GM23338 (cell line): ENCODE results near the gene OMA1. TPM values are rescaled to one million over a fixed set of nuclear protein-coding genes. Genes with fewer than 3 reads are reported as not detected.

Source experiments
- ATAC-seq: fragments of 200-7000 bp; cut with Tn5 transposase; 3 replicates; pipeline ENCODE4 v1.9.1; 2020
- DNase-seq: peaks from one replicate; pipeline ENCODE4 v3.0.0-alpha.2; 2015; ENCODE audit warnings: low spot score
- H2AFZ ChIP-seq: fragments of 200-600 bp; sonication (generic); 2 replicates; pipeline ENCODE4 v1.8.0; 2016; ENCODE audit warnings: antibody characterized with exemption, mild to moderate bottlenecking, moderate library complexity
- H3F3A ChIP-seq: fragments of 200-600 bp; sonication (generic); replicated peaks from 2 replicates; pipeline ENCODE4 v1.8.0; 2017; ENCODE audit warnings: antibody characterized with exemption, mixed run types, low read depth
- H3K27ac ChIP-seq: fragments of 200-600 bp; sonication (generic); 2 replicates; pipeline ENCODE4 v1.6.1; 2016; ENCODE audit warnings: low read depth
- H3K27me3 ChIP-seq: fragments of 200-600 bp; sonication (generic); 2 replicates; pipeline ENCODE4 v1.8.0; 2016; ENCODE audit warnings: mild to moderate bottlenecking, mixed run types, moderate library complexity; ENCODE audit not compliant: insufficient read depth
- H3K36me3 ChIP-seq: fragments of 200-600 bp; sonication (generic); 2 replicates; pipeline ENCODE4 v1.8.0; 2016; ENCODE audit warnings: mild to moderate bottlenecking; ENCODE audit not compliant: insufficient read depth
- H3K4me1 ChIP-seq: fragments of 200-600 bp; sonication (generic); 2 replicates; pipeline ENCODE4 v1.8.0; 2016; ENCODE audit warnings: mild to moderate bottlenecking, moderate library complexity; ENCODE audit not compliant: insufficient read depth
- H3K4me2 ChIP-seq: fragments of 200-600 bp; sonication (generic); 2 replicates; pipeline ENCODE4 v1.7.1; 2017; ENCODE audit warnings: mixed run types
- H3K4me3 ChIP-seq: fragments of 200-600 bp; sonication (generic); 2 replicates; pipeline ENCODE4 v1.6.1; 2016; ENCODE audit warnings: mixed run types
- H3K79me2 ChIP-seq: fragments of 200-600 bp; sonication (generic); replicated peaks from 2 replicates; pipeline ENCODE4 v1.8.0; 2017; ENCODE audit warnings: mild to moderate bottlenecking; ENCODE audit not compliant: insufficient read depth
- H3K9me2 ChIP-seq: fragments of 200-600 bp; sonication (generic); 2 replicates; pipeline ENCODE4 v1.8.0; 2017; ENCODE audit not compliant: insufficient read depth
- H4K20me1 ChIP-seq: fragments of 200-600 bp; sonication (generic); replicated peaks from 2 replicates; pipeline ENCODE4 v1.8.0; 2017; ENCODE audit warnings: mild to moderate bottlenecking; ENCODE audit not compliant: insufficient read depth
- H3K27ac Mint-ChIP-seq: 2 replicates; pipeline ENCODE4 v1.8.0; 2020; ENCODE audit warnings: inconsistent platforms, mild to moderate bottlenecking, moderate library complexity, mixed read lengths
- H3K27me3 Mint-ChIP-seq: 3 replicates; pipeline ENCODE4 v1.8.0; 2022; ENCODE audit warnings: low read depth, mild to moderate bottlenecking, moderate library complexity, mixed read lengths, inconsistent platforms; ENCODE audit not compliant: insufficient read depth, poor library complexity
- H3K36me3 Mint-ChIP-seq: 3 replicates; pipeline ENCODE4 v1.8.0; 2021; ENCODE audit warnings: low read depth, mild to moderate bottlenecking, inconsistent platforms, moderate library complexity, mixed read lengths
- H3K4me1 Mint-ChIP-seq: 3 replicates; pipeline ENCODE4 v1.8.0; 2020; ENCODE audit warnings: mild to moderate bottlenecking, inconsistent platforms, mixed read lengths
- H3K4me3 Mint-ChIP-seq: 3 replicates; pipeline ENCODE4 v1.8.0; 2021; ENCODE audit warnings: moderate library complexity, mild to moderate bottlenecking, inconsistent platforms, mixed read lengths
- H3K9me3 Mint-ChIP-seq: 3 replicates; pipeline ENCODE4 v1.8.0; 2020; ENCODE audit warnings: moderate library complexity, mild to moderate bottlenecking, inconsistent platforms, mixed read lengths
- CREB1 ChIP-seq: fragments of 250-450 bp; sonication (Bioruptor Pico); IDR thresholded peaks from 2 replicates; pipeline ENCODE4 v1.5.0; 2020; ENCODE audit warnings: low read depth, mild to moderate bottlenecking, moderate library complexity
- ETS1 ChIP-seq: IDR thresholded peaks from 2 replicates; pipeline ENCODE4 v1.6.1; 2016; ENCODE audit warnings: antibody characterized with exemption
- EZH2 ChIP-seq: fragments of 200-600 bp; sonication (generic); IDR thresholded peaks from one replicate; pipeline ENCODE4 v1.8.0; 2017; ENCODE audit warnings: antibody characterized with exemption, mild to moderate bottlenecking, low read depth; ENCODE audit not compliant: unreplicated experiment
- EZH2phosphoT487 ChIP-seq: fragments of 200-600 bp; sonication (generic); IDR thresholded peaks from one replicate; pipeline ENCODE4 v1.8.1; 2018; ENCODE audit warnings: antibody characterized with exemption; ENCODE audit not compliant: unreplicated experiment
- JUNB ChIP-seq: IDR thresholded peaks from one replicate; pipeline ENCODE4 v1.6.1; 2016; ENCODE audit warnings: antibody characterized with exemption; ENCODE audit not compliant: unreplicated experiment
- NANOG ChIP-seq: IDR thresholded peaks from 2 replicates; pipeline ENCODE4 v1.6.1; 2016; ENCODE audit warnings: antibody characterized with exemption, borderline replicate concordance
- ZNF114 ChIP-seq: fragments of 250-450 bp; sonication (Bioruptor Pico); IDR thresholded peaks from 2 replicates; pipeline ENCODE4 v1.5.0; 2020; ENCODE audit warnings: mild to moderate bottlenecking, moderate library complexity
- ZNF331 ChIP-seq: fragments of 250-450 bp; sonication (Bioruptor Pico); IDR thresholded peaks from 2 replicates; pipeline ENCODE4 v1.5.0; 2020; ENCODE audit warnings: low read depth, mild to moderate bottlenecking, moderate library complexity
- ZNF462 ChIP-seq: fragments of 250-450 bp; sonication (Bioruptor Pico); IDR thresholded peaks from 2 replicates; pipeline ENCODE4 v1.5.0; 2020; ENCODE audit warnings: mild to moderate bottlenecking, moderate library complexity
- polyA plus RNA-seq: library from polyadenylated mRNA; unstranded; fragments of >200 nt; fragmentation: Nextera tagmentation; extraction: Ambion mirVana; gene quantifications from 2 replicates; pipeline ENCODE4 v1.2.1, GENCODE V29; 2016
- total RNA-seq: library from RNA; depleted of rRNA; stranded (reverse); fragments of >200 nt; shearing (Covaris generic); gene quantifications from 2 replicates; pipeline ENCODE4 v1.2.3, GENCODE V29; 2014
- TF ChIP-seq, protein P1 (sequence below): IDR thresholded peaks from one replicate; pipeline ENCODE4 v1.6.1; 2018; ENCODE audit warnings: antibody characterized with exemption; ENCODE audit not compliant: unreplicated experiment

The OMA1 gene
- total and polyA plus RNA-seq, 2 experiments from 2014 or later, result 21.3 to 33.1 TPM

DNA sequence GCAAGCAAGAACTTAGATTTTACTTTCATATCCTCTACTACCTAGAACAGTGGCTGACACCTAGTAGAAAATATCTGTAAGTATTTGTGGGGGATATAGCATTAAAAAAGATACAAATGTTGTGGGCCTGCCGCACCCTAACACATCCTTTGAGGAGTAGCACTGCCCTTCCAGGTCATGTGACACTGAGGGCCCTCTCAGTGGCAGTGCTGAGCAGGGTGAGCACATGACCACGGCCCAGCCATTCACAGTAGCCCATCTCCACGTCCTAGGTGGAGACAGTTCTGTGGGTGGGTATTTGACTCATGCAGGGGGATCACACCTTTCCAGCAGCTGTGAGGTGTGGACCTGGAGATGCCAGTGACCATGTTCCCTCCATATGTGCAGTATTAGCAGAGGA is 108.9 kb downstream of the OMA1 start:
- H3K27ac Mint-ChIP-seq, result no peak overlapping the region
- no peaks in the 10 kb centered on the region for H3K27me3 ChIP-seq
- peaks cover 8% of the 10 kb centered on the region; the same call in 1 of the 2 replicates for H3K4me1 ChIP-seq
- H3K4me3 Mint-ChIP-seq, result no peak overlapping the region
- H3K36me3 Mint-ChIP-seq, result no peaks in the 10 kb centered on the region
- no peak overlapping the region for H3K4me3 ChIP-seq
- H3K9me2 ChIP-seq, result no peaks in the 10 kb centered on the region
- TF ChIP-seq NANOG (no peak), EZH2phosphoT487 (no peak), ZNF114 (CRISPR knock-in tag) (no peak), ZNF462 (CRISPR knock-in tag) (no peak), ZNF331 (no peak), CREB1 (CRISPR knock-in tag) (no peak), ETS1 (no peak), JUNB (no peak), EZH2 (no peak)
- TF ChIP-seq, protein P1, sequence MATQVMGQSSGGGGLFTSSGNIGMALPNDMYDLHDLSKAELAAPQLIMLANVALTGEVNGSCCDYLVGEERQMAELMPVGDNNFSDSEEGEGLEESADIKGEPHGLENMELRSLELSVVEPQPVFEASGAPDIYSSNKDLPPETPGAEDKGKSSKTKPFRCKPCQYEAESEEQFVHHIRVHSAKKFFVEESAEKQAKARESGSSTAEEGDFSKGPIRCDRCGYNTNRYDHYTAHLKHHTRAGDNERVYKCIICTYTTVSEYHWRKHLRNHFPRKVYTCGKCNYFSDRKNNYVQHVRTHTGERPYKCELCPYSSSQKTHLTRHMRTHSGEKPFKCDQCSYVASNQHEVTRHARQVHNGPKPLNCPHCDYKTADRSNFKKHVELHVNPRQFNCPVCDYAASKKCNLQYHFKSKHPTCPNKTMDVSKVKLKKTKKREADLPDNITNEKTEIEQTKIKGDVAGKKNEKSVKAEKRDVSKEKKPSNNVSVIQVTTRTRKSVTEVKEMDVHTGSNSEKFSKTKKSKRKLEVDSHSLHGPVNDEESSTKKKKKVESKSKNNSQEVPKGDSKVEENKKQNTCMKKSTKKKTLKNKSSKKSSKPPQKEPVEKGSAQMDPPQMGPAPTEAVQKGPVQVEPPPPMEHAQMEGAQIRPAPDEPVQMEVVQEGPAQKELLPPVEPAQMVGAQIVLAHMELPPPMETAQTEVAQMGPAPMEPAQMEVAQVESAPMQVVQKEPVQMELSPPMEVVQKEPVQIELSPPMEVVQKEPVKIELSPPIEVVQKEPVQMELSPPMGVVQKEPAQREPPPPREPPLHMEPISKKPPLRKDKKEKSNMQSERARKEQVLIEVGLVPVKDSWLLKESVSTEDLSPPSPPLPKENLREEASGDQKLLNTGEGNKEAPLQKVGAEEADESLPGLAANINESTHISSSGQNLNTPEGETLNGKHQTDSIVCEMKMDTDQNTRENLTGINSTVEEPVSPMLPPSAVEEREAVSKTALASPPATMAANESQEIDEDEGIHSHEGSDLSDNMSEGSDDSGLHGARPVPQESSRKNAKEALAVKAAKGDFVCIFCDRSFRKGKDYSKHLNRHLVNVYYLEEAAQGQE, result no peak
- no peaks in the 10 kb centered on the region for H3K79me2 ChIP-seq
- H3K27ac ChIP-seq, result no peak overlapping the region
- H3K36me3 ChIP-seq, result no peaks in the 10 kb centered on the region
- H4K20me1 ChIP-seq, result no peaks in the 10 kb centered on the region
- peak overlapping the region; percentile 59; the same call in 1 of the 2 replicates for H2AFZ ChIP-seq
- peak; percentile 27; the same call in 2 of the 3 replicates for ATAC-seq
- H3K27me3 Mint-ChIP-seq, result no peaks in the 10 kb centered on the region
- peaks cover 8% of the 10 kb centered on the region; the same call in 2 of the 3 replicates for H3K4me1 Mint-ChIP-seq
- no peak for DNase-seq
- no peaks in the 10 kb centered on the region for H3F3A ChIP-seq
- no peak overlapping the region for H3K4me2 ChIP-seq
- no peaks in the 10 kb centered on the region for H3K9me3 Mint-ChIP-seq
